CD4-positive, alpha-beta T cell treated with Interferon gamma for 1 hour (primary cell): ENCODE measurements around the gene LIPK.

Experiments
- DNase-seq: peaks from one replicate; pipeline ENCODE4 v3.0.0-alpha.2; 2020

The LIPK gene

DNA sequence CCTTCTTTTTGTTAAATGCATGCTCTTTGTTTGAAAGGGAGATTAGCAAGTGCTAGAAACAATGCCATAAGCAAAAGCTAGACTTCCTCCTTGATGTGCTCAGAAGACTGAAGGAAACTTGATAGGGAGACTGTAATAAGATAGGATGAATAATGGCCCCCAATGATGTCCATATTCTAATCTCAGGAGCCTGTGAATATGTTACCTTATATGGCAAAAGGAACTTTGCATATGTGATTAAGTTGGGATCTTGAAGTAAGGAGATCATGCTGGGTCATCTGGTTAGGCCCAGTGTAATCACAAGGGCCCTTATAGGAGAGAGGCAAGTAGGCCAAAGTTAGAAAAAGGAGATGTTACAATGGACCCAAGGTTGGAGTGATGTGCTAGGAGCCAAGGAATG lies 82.9 kb downstream of the LIPK start:
- no peak for DNase-seq

DNA sequence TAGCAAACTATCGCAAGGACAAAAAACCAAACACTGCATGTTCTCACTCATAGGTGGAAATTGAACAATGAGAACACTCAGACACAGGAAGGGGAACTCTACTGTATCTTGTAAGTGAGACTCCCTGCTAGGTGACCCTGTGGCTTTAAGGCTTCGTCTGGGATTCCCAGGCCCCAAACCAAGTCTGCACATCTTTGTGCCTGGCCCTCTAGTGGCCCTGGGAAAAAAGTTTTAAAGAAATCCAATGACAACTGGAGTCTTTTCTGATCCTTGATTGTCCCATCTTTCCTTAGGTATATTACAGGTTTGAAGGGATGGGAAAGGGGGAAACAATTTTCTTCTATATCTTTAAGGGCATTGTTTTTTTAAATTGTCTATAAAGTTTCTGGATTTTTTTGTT lies 85.9 kb downstream of the LIPK start:
- DNase-seq, result no peak

DNA sequence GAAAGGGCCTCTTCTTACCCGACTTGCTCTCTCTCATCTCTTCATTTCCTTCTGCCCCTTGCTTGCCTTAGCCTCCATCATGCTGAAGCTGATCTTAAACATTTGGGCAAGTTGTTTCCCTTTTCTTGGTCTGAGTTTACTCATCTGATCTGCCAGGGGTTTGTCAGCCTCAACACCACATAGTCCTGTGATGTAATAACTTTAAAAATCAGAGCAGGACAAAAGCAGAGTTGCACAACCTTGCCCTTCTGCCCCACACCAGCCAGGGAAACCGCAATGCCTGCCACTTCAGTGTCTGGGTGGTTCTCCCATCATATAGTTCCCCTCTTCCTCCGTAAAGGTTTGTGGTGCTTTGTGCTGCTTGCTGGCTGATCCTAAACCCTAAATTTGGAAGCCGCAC lies 86.6 kb downstream of the LIPK start:
- peak; percentile 68 for DNase-seq

DNA sequence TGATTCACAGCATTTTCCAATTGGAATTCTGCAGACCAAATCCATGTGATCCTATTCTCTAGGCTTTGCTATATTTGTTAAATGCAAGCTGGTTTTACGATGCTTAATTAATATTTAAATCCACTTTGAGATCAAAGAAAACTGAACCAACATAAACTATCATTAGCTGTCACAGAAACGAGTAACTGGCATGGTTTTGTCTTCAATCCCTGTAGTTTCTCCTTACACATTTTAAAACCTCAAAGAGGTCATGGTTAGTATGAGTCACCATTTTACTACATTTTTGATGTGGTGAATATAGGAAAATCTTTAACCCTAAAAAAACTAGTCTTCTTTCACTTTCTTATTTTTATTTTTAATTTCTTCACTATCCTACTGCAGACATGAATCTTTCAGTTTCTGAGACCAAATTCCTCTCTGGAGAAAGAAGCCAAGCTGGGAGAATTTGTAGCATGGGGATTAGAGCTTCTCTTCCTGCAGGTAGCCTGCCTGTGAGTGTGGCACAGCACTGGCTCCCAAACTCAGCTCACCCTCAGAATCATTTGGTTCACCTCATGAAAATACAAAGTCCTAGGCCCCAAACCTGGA lies 87.8 kb downstream of the LIPK start:
- DNase-seq, result no peak

DNA sequence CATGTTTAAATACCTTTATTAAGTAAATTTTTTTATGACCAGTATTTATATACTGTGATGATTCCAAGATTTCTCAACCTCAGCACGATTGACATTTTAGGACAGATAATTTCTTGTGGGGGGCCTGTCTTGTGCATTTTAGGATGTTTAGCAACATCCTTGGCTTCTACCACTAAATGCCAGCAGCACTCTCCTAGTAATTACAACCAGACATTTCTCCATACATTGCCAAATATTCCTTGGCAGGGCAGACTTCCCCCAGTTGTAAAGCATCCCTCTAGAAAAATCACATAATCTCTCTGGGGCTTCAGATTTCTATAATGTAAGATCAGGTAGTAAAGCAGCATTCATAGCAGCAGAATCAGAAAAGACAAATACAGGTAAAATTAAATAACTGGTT lies 88.7 kb downstream of the LIPK start:
- DNase-seq, result no peak

DNA sequence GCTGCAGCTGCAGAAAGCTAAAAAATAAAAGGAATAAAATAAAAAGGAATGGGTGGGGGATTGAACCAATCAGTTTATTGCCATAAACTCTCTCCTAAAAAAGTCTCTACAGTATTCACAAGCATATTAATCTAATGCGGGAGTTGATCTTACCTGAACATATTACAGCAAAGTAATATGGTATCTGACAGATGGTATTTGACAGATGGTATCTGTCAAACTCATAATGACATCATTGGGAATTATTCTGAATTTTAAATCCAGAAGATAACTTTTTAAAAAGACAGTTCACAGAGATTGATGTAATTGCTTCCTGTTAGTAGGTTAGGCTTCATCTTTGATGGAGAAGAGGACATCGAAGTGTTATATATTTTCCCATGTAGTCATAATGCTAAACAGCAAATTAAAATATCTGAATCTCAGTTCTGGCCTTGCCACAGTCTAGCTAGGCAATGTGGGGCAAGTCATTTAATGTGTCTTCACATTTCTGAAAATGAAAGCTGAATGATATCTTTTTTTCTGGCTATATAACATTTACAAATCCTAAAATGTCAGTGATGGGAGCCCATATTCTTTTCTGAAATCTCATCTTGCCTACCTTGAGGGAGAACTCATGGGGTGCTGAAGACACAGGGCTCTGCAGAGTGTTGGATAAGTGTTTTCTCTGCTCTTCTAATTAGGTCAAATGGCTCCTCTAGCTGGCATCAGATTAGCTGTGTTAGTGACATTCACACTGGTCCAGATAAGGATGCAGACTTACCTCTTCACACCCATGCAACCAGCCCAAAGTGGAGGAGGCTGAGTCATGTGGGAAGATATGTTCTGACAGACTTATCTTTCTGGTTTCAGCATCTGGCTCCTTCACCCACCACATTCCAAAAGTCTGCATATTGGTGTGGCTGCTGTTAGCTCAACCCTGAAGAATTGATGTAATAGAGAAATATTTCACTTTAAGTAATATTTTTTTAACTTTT lies 94.4 kb downstream of the LIPK start:
- DNase-seq, result no peak
